ENCODE data around the gene IFNGR2. TPM values are rescaled to one million over a fixed set of nuclear protein-coding genes. Genes with fewer than 3 reads are reported as not detected.

The IFNGR2 gene
- total and polyA plus RNA-seq, 2 donors (not counting 3 experiments of a cell fraction or from before 2014, with no cell fraction given), result 44.2 to 46.1 TPM

DNA sequence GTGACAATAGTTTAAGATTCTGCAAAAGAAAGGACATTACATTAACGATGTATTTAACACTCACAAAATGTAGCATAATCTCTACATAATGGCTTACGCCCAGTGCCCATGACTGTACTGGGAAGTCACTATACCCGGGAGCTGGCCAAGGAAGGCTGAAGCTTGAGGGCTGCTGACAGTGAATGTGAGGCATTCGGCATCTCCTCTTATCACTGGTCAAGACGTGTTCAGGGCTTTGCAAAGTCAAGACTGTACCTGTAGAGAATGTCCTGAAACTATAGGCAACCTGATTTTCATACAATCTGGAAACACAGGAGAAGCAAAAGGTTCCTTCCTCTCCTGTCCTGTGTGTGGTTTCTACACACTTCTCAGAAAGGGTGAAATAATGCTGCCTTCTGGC is 12.7 kb upstream of the IFNGR2 start:
- ChIA-PET POLR2A (no interaction called here), CTCF (no interaction called here)
- H3K9me3 ChIP-seq (replicated peaks; ENCODE audit: control insufficient read depth, insufficient read depth, low read length), result no peaks in the 10 kb centered on the region
- no peaks in the 10 kb centered on the region for H3K36me3 ChIP-seq (ENCODE audit: control insufficient read depth in 2 of 2, extremely low read depth in 1 of 2, insufficient read depth in 2 of 2, low read length in 2 of 2)
- no peak overlapping the region for H3K4me3 ChIP-seq (replicated peaks in 1 of 3; ENCODE audit: insufficient read depth in 1 of 3, low read depth in 1 of 3, low read length in 3 of 3)
- H3K9me1 ChIP-seq (replicated peaks; ENCODE audit: control insufficient read depth, extremely low read depth, insufficient read depth, low read length), result no peaks in the 10 kb centered on the region
- no peak overlapping the region for H3K9ac ChIP-seq (replicated peaks; ENCODE audit: extremely low read depth, insufficient read depth, low read length)
- FAIRE-seq (no peak), DNase-seq (ENCODE audit: low read depth, low spot score) (no peak)
- intact Hi-C loops (cut with micrococcal nuclease), result no loop called here
- no peaks in the 10 kb centered on the region for H3K27me3 ChIP-seq (ENCODE audit: control insufficient read depth in 2 of 2, insufficient read depth in 2 of 2, low read length in 2 of 2)
- dilution Hi-C loops (cut with MboI; ENCODE audit: extremely low pct_ligation_motif_present, low sequenced_read_pairs), result no loop called here
- TF ChIP-seq POLR2A (IDR thresholded peaks at IDR 0.05; ENCODE audit: low read depth, low read length) (no peak), EZH2 (IDR thresholded peaks at IDR 0.05; ENCODE audit: borderline replicate concordance, low read depth, low read length, severe bottlenecking) (no peak), FOS (IDR thresholded peaks at IDR 0.05; ENCODE audit: borderline replicate concordance, insufficient read depth, low read length) (no peak), JUN (IDR thresholded peaks at IDR 0.05; ENCODE audit: borderline replicate concordance, insufficient read depth, insufficient read length, low read depth) (no peak), GATA2 (IDR thresholded peaks at IDR 0.05; ENCODE audit: insufficient read depth, insufficient read length, low read depth, low read length) (no peak), POLR2AphosphoS5 (IDR thresholded peaks at IDR 0.05; ENCODE audit: insufficient read depth, low read depth, low read length) (no peak), MYC (IDR thresholded peaks at IDR 0.05; ENCODE audit: low read depth, low read length) (no peak)
- TF ChIP-seq, protein P1, sequence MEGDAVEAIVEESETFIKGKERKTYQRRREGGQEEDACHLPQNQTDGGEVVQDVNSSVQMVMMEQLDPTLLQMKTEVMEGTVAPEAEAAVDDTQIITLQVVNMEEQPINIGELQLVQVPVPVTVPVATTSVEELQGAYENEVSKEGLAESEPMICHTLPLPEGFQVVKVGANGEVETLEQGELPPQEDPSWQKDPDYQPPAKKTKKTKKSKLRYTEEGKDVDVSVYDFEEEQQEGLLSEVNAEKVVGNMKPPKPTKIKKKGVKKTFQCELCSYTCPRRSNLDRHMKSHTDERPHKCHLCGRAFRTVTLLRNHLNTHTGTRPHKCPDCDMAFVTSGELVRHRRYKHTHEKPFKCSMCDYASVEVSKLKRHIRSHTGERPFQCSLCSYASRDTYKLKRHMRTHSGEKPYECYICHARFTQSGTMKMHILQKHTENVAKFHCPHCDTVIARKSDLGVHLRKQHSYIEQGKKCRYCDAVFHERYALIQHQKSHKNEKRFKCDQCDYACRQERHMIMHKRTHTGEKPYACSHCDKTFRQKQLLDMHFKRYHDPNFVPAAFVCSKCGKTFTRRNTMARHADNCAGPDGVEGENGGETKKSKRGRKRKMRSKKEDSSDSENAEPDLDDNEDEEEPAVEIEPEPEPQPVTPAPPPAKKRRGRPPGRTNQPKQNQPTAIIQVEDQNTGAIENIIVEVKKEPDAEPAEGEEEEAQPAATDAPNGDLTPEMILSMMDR (IDR thresholded peaks at IDR 0.05; ENCODE audit: extremely low read depth in 1 of 2, insufficient read depth in 1 of 2, low read depth in 1 of 2, low read length in 2 of 2), result no peak
- TF ChIP-seq, protein P2, sequence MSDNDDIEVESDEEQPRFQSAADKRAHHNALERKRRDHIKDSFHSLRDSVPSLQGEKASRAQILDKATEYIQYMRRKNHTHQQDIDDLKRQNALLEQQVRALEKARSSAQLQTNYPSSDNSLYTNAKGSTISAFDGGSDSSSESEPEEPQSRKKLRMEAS (IDR thresholded peaks at IDR 0.05; ENCODE audit: insufficient read depth, insufficient read length), result no peak
- no TSS peak for BruUV-seq (replicated peaks)
- no peak overlapping the region for H3K4me2 ChIP-seq (ENCODE audit: insufficient read depth, low read length)
- no peak overlapping the region for H2AFZ ChIP-seq (ENCODE audit: low read depth, low read length)
- H3K79me2 ChIP-seq (ENCODE audit: control insufficient read depth, insufficient read depth, low read length), result no peaks in the 10 kb centered on the region
- H3K4me1 ChIP-seq (ENCODE audit: control insufficient read depth, extremely low read depth, insufficient read depth, low read length), result no peaks in the 10 kb centered on the region
- H3K27ac ChIP-seq (ENCODE audit: insufficient read depth, low read depth, low read length), result no peak overlapping the region
- H4K20me1 ChIP-seq (replicated peaks; ENCODE audit: control insufficient read depth, extremely low read depth, insufficient read depth, low read length), result no peaks in the 10 kb centered on the region

Measured in endothelial cell of umbilical vein (primary cell).